ENCODE measurements around the gene MT3.
"Not testable (repeated sequence)": the region's sequence is repeated elsewhere in the genome, so short reads cannot be mapped to it uniquely, and the experiment has no call there.

Gene MT3

DNA sequence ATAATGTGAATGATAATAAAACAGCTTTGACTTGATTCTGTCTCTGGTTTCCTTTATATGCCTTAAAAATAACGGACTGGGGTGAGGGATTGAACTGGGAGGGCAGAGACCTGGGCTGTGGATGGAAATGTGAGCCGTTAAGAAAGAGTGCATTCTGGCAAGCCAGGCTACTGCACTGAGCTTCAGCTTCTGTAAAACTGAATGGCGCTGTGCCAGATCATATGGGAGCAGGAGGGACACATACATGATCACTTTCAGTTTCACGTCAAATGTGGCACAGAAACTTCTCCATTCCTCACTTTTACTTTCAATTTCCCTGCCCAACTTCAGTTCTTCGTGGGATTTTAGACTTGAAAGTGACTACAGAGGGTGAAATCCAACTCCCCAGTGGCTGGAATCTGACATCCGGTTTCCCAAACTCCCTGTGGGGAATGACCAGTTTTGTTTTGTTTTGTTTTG, 20.2 kb downstream of the MT3 start:
- DNase-seq, result peak; percentile 95

DNA sequence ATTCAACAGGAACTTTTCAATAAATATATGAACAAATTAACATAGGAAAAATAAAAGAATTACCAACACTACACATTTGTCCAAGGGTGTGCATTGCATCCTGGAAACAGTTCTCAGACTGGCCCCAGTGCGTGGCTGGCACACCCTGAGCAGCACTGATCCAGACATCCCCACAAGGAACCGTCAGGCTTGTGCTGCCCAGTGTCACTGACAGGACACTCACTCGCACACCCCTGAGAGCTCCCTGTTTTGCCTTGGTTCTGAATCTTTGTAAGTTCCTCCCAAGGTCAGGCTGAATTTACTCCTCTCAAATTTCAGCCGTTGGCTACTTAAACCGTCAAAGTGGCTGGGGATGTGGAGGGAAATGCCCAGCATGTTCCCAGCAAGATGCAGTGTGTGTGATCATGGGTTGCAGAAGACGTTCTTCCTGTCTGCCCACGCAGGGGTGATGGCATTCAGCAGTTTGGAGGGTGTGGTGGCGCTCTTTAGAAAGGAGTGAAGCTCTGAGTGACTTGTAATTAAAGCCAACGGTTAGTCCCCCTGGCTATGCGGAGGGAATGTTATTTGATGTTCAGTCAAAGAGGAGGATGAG, 20.8 kb downstream of the MT3 start:
- TF ChIP-seq POLR2A (IDR thresholded peaks at IDR 0.05; ENCODE audit: low read length) (no peak), GATA1 (IDR thresholded peaks at IDR 0.05; ENCODE audit: low read depth, low read length) (no peak)

More for the DNA sequence above, 20.2 kb downstream of the MT3 start:
- TF ChIP-seq POLR2A (IDR thresholded peaks at IDR 0.05; ENCODE audit: low read length), result peak; percentile 35
- TF ChIP-seq GATA1 (IDR thresholded peaks at IDR 0.05; ENCODE audit: low read depth, low read length), result no peak

DNA sequence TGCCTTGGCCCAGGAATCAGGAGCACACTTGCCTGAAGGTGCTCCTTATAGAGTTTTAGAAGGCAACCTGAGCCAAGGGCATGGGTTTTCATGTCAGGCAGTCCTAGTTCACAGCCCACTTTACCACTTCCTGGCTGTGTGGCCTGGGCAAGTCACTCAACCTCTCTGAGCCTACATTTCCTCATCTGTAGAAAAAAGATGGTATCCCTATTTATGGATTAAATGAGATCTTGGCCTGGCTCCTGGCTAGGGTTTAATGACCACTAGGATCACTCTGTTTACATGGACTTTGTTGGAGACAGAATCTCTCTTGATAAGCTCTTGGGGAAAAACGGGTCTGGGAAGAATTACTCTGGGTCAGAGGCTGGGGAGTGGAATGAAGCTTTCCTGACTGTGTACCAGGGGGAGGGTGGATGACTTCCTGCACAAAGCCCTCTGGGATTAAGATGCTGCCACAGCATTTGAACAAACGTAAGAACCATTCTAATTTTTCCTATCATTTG, 21.3 kb downstream of the MT3 start:
- TF ChIP-seq GATA1 (IDR thresholded peaks at IDR 0.05; ENCODE audit: low read depth, low read length) (no peak), POLR2A (IDR thresholded peaks at IDR 0.05; ENCODE audit: low read length) (no peak)
- no peak for DNase-seq

More for the DNA sequence above, 20.8 kb downstream of the MT3 start:
- peak; percentile 52 to 64 for DNase-seq

DNA sequence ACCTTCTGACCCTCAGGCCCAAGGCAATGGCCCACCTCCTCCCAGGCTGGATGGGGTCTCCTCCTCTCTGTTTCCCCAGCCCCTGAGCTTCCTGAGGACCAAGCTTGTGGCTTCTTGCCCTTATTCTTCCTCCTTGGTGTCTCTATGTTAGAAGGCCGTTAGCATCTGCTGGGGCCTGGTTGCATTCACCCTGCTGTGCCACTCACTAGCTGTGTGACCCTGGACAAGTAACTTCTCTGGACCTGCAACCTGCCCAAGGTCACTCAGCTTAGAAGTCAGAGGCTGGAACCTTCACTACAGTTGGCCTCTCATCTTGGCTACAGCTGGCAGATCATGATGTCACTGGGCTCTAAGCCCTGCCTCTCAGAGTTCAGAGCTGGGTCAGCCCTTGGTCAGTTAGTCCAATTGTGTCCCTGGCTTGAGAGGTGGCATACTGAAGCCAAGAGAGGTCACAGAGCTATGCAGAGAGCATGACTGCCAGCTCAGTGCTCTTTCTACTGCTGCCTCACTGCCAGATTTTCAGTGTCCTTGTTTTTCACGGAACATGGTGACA, 22.0 kb downstream of the MT3 start:
- DNase-seq, result no peak

DNA sequence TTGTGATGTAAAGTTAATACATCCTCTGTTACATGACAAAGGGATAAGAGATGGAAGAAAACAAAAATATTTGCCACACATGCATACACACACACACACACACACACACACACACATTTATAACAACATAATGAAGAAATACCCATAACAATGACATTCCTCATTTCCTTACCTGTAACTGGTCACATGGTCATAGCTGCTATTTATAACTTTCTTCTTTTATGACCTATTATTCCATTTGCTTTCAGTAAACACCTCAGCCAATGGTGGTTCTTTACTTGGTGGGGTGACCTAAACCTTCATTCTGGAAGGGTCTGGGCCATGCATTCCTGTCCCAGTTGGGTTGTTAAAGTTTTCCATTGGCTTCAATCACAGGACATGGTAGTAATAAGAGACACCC, 24.4 kb downstream of the MT3 start:
- DNase-seq, result no peak
- TF ChIP-seq GATA1 (IDR thresholded peaks at IDR 0.05; ENCODE audit: low read depth, low read length) (no peak), POLR2A (IDR thresholded peaks at IDR 0.05; ENCODE audit: low read length) (no peak)

More for the DNA sequence above, 22.0 kb downstream of the MT3 start:
- TF ChIP-seq POLR2A (IDR thresholded peaks at IDR 0.05; ENCODE audit: low read length) (no peak), GATA1 (IDR thresholded peaks at IDR 0.05; ENCODE audit: low read depth, low read length) (no peak)

DNA sequence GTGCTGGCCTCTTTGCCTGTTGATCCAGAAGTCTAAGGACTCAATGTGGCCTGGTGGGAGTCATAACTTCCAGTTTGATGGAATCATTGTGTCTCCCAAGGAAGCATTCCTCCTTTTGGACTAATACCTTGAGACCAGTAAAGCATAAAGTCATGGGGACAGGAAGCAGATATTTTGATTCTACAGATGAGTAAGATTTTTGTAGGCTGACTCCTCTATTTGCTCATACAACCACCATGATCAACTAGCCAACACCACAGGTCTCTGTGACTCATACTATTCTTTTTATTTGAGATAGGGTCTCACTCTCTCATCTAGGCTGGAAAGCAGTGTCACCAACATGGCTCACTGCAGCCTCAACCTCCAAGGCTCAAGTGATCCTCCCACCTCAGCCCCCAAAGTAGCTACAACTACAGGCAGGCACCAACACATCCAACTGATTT, 25.2 kb downstream of the MT3 start:
- no peak for TF ChIP-seq POLR2A (IDR thresholded peaks at IDR 0.05; ENCODE audit: low read length)
- no peak for TF ChIP-seq GATA1 (IDR thresholded peaks at IDR 0.05; ENCODE audit: low read depth, low read length)
- DNase-seq, result no peak

DNA sequence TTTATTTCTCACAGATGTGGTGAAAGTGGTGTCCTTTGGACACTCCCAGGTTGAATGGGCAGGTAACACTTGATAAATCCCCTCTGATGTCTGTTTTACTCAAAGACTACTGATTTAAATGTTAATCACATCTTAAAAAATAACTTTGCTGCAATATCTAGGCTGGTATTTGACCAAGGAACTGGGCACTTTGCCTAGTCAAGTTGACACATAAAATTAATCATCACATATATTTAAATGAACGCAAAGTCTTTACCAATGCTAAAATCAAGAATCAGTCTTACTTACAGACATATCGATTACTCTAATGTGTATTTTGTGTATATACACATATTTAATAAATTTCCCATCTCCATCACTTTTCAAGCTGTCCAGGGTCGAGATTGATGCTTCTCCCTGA, 26.0 kb downstream of the MT3 start:
- DNase-seq, result no peak
- TF ChIP-seq GATA1 (IDR thresholded peaks at IDR 0.05; ENCODE audit: low read depth, low read length) (no peak), POLR2A (IDR thresholded peaks at IDR 0.05; ENCODE audit: low read length) (no peak)

DNA sequence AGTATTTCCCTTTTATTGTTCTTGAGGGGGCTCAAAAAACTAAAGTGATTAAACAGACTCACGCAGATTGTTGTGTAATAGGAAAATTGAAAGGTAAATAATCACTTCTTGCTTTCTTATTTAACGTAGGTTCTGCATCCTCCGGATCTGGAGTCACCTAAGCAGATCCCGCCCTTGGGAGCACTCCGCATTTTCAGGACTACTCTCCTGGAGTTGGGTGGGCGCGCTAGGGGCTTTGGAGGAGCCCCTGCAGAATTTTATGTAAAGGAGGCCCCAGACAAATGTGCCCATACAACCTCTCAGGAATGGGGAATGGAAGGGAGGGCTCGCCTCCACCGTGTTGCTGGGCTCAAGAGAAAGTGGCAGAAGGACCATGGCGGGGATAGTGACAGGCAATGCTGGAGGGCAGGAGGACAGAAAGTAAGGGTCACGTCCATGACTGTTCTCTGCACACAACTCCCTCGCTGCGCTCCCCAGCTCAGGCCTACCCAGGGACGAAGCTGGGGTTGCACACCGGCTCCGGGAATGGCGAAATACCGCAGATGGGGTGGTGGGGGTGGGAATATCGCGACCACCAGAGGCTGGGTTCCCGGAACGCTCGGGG, 27.4 kb downstream of the MT3 start:
- TF ChIP-seq POLR2A (IDR thresholded peaks at IDR 0.05; ENCODE audit: low read length) (no peak), GATA1 (IDR thresholded peaks at IDR 0.05; ENCODE audit: low read depth, low read length) (no peak)
- no peak for DNase-seq

DNA sequence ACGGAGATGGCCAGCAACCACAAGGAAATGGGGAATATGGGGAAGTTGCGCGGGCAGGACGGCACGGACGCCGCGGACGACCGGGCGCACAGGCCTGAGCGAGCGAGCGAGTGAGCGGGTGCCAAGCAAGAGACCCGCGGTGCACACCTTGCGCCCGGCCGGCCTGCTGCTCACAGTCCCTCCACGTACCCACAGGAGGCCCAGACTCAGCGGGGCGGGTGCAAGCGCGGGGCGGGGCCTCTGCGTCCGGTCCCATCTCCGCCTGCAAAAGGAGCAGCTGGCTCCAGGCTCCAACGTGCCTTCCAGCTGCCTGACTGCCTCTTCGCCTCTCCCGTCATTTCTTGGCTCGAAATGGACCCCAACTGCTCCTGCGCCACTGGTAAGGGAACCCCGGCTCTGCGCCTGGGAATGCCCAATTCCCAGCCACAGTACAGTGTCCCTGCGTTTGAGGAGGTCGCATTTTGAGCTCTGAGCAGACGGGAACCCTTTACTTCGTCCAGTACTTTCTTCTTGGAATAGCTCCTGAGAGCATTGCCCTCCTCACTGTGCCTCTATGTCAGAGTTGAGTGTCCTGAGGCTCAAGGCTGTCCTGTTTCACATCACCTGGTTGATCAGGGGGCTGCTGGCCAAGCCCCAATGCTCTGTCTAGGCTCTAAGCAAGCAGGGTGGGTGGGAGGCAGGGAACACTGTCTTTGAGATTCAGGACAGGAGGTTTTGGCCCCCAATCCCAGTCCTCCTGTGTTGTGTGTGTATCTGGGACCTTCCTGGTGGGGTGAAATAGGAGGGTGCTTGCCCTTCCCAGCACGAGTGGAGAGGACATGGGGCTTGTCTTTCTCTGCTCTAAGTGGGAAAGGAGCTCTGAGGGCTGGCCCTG, 28.1 kb downstream of the MT3 start:
- DNase-seq, result peak in 1 of 2 experiments; percentile 29
- TF ChIP-seq POLR2A (IDR thresholded peaks at IDR 0.05; ENCODE audit: low read length), result no peak
- no peak for TF ChIP-seq GATA1 (IDR thresholded peaks at IDR 0.05; ENCODE audit: low read depth, low read length)

DNA sequence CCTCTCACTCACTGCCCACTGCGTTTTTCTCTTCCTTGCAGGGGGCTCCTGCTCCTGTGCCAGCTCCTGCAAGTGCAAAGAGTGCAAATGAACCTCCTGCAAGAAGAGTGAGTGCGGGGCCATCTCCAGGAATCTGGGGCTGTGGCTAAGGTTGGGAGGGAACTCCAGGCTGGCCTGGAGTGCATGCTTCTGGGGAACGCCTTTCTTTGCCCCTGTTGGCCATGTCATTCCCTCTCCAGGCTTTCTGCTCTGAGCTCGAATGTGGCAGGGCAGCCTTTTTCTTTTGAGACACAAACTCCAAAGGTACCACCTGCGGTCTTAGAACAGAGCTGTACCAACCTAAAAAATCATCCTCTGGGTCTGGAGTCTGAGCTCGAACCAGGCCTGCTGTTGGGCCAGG, 28.8 kb downstream of the MT3 start:
- no peak for DNase-seq
- no peak for TF ChIP-seq GATA1 (IDR thresholded peaks at IDR 0.05; ENCODE audit: low read depth, low read length)
- TF ChIP-seq POLR2A (IDR thresholded peaks at IDR 0.05; ENCODE audit: low read length), result no peak

DNA sequence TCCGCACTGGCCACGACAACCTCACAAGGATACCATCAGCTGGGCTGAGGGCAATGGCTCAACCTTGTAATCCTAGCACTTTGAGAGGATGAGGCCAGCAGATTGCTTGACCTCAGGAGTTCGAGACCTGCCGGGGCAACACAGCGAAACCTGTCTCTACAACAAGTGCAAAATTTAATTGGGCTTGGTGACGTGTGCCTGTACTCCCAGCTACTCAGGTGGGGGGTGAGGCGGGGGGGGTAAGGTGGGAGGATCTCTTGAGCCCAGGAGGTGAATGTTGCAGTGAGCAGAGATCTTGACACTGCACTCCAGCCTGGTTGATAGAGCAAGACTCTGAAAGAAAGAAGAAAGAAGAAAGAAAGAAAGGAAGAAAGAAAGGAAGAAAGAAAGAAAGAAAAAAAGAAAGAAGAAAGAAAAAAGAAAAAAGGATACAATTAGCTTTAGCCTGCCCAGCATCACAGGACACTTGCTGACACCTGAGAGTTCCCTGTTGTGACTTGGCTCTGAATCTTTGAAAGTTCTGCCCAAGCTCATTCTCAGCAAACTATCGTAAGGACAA, 31.1 kb downstream of the MT3 start:
- no peak for DNase-seq
- TF ChIP-seq GATA1 (IDR thresholded peaks at IDR 0.05; ENCODE audit: low read depth, low read length), result no peak
- no peak for TF ChIP-seq POLR2A (IDR thresholded peaks at IDR 0.05; ENCODE audit: low read length)

DNA sequence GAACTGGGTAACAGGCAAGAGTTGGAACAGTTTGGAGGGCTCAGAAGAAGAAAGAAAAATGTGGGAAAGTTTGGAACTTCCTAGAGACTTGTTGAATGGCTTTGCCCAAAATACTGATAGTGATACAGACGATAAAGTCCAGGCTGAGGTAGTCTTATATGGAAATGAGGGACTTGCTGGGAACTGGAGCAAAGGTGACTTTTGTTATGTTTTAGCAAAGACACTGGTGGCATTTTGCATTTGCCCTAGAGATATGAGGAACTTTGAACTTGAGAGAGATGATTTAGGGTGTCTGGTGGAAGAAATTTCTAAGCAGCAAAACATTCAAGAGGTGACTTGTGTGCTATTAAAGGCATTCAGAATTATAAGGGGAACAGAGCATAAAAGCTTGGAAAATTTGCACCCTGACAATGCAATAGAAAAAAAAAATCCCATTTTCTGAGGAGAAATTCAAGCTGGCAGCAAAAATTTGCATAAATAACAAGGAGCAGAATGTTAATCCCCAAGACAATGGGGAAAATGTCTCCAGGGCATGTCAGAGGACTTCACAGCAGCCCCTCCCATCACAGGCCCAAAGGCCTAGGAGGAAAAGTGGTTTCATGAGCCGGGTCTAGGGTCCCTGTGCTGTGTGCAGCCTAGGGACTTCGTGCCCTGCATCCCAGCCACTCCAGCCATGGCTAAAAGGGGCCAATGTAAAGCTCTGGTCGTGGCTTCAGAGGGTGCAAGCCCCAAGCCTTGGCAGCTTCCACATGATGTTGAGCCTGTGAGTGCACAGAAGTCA, 32.5 kb downstream of the MT3 start:
- DNase-seq, result not testable (repeated sequence)

DNA sequence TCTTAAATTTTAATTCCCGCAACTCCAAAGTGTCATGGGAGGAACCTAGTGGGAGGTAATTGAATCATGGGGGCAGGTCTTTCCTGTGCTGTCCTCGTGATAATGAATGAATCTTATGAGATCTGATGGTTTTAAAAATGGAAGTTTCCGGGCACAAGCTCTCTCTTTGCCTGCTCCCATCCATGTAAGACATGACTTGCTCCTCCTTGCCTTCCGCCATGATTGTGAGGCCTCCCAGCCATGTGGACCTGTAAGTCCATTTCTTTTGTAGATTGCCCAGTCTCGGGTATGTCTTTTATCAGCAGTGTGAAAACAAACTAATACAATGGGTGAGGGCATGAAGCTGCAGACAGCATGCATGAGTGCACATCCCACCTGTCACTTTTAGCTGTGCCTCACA, 33.9 kb downstream of the MT3 start:
- not testable (repeated sequence) for DNase-seq
